Stimulated activated CD4-positive, alpha-beta T cell treated with anti-CD3 and anti-CD28 coated beads, Interleukin-4, amount 100 ng/mL, for 48 hours (primary cell): Measurements from ENCODE around the gene RNF17.
"Not testable (repeated sequence)": the region's sequence is repeated elsewhere in the genome, so short reads cannot be mapped to it uniquely, and the experiment has no call there.

ENCODE experiments used
- DNase-seq, 2 donors: peaks; one replicate each; pipeline ENCODE4 v3.0.0-alpha.2; 2020; ENCODE audit warnings: low read depth in 2 of 2

Gene RNF17

DNA sequence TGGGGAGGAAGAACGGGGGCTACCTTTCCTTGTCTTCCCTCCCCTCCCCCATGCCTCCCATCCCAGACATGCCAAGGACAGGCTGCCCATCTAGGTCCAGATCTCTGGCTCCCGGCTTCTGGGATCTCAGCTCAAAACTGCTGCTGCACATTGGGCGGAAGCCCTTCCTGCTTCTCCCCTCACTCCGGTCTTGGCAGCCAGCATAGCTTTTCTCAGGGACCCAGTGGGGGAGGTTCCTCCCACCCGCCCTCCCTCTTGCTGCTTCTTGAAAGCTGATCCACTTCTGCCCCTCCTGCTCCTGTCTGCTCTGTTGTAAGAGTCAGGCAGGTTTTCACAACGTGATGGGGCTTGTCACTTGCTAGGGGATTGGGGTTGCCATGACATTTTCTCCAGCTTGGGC, 21.7 kb upstream of the RNF17 start:
- DNase-seq: no peak

DNA sequence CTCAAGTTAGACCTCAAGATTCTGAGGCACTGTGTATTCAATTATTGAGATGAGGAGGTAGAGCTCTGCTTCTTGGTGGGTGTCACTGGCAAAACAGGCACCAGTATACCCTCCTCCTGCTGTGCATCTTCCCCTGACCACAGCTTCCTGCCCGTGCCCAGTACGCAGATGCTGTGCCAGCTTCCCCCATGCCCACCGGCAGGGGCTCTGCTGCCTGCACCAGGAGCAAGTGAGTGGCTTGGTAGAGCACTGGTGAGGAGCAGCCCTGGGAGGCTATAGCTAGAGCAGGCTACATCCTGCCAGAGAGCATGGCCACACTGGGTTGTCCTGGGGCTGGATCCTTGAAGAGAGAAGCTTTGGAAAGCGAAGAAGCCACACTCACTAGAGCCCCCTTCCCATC, 21.0 kb upstream of the RNF17 start:
- no peak for DNase-seq

- no peak for DNase-seq
Observed at GRCh38 chr13:24744247-24744646, 19.7 kb upstream of the RNF17 start.

DNA sequence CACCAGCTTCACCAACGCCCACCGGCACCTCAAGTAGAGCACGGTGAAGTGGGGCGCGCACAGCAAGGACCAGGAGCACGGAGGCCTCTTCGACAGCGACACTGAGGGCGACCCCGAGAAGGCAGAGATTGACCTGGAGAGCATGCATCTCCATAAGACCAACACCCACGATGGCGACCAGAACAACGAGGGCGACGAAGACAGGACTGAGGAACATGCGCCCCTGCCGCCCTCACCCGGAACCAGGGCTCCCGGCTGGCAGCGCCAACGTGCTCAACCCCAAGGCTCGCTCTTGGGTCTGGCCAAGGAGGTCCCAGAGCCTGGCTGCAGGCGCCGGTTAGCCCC, 18.5 kb upstream of the RNF17 start:
- DNase-seq: no peak

DNA sequence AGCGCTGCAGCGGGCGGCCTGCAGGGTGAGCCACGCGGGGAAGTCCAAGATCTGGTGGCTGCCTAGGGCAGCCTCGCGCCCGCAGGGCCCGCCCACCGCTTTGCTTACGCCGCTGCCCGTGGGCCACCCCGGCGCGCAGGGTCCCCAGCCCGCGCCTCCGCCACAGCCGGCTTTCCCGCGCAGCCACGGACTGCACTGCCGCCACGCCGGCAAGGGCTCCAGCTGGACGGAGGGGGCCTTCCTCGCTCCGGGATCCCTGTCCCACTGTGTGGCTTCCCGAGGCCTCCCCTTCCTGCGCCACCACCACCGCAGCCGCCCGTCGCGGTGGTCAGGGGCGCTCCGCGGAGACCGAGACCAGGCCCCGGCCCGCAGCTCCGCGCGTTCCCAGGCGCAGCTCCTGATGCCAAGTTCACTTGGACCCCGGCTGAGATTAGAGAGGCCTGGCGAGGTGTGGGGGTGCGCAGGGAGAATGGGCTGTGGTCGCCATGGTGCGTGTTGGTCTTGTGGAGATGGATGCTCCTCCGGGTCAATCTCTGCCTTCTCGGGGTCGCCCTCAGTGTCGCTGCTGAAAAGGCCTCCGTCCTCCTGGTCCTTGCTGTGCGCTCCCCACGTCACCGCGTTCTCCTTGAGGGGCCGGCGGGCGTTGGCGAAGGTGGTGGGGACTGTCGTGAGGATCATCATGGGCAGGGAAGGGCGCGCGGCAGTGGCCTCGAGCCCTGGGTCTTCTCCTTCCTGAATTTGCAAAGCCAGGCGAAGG, 17.9 kb upstream of the RNF17 start:
- no peak for DNase-seq

GRCh38 chr13:24746618-24747247, 17.2 kb upstream of the RNF17 start:
- no peak for DNase-seq

DNA sequence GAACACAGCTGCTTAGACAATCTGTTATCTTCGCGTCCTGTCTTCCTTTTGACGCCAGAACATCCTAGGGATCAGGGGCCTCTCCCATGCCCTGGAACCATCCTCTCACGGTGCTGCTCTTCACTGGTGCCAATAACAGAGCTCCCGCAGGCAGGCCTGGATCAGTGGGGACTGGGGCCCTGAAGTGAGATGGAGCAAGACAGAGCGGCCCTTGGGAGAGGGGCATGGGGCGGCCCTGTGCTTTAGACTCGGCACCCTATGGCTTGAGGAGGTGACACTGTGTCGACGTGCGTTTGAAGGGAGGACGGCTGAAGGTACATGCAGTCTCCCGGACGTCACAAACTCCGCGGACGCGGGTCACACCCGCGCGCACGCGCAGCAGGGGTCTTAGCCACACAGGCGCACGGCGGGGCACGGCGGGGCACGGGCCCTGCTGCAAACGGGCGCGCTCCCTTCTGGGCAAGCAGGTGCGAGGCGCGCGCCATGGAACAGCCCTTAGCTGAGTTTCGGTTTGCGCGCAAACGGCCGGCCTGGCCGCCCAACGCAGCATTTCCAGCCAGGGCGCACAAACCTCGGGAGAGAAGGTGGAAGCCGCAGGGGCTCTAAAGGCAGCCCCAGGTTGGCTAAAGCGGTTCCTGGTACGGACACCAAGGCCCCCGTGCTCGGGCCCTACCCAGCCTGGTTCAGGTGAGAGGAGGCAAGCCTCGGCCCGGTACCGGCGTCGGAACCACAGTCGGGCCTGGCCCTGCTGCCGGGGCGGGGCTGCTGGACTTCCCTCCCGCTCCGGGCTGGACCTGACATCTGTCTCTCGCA, 16.5 kb upstream of the RNF17 start:
- DNase-seq: no peak

- DNase-seq: no peak
Observed at GRCh38 chr13:24748061-24748400, 15.9 kb upstream of the RNF17 start.

DNA sequence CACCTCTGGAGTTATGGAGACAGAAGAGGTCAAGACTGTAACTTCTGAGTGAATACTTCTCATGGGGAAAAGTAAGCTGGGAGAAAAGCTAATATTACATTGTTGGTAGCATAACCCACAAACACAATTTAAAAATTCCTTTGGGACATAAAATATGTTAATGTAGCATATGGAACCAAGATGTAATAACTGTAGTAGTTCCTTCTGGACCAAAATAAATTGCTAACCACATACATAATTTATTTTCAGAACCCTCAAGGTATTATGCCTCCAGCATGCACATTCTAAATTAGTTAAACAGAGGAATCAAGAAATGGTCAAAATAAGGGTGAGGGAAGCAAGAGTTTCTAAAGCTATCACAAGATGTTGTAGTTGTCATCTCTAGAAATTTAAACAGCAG, 4.8 kb upstream of the RNF17 start:
- no peak for DNase-seq

DNA sequence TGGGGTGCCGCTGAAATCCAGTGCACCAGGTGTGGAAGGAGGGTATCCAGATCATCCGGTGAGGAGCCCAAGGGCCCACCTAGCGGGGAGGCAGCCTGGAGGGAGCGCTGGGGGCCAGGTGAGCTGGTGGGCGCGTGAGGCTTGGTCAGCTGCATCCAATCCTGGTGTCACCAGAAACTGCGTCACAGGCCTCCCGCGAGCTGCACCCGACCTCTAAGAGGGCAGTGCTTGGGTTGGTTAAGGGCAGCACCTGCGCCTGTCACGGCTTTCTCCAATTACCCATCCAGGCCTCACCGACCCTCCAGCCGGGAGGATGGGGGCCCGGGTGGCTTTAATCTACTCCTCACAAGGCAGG, 284 bp downstream of the RNF17 start:
- DNase-seq: no peak

- no peak for DNase-seq
Observed at GRCh38 chr13:24777171-24777570, 13.2 kb downstream of the RNF17 start.

GRCh38 chr13:24784319-24784718, 20.4 kb downstream of the RNF17 start:
- DNase-seq: no peak

- DNase-seq: no peak
Observed at GRCh38 chr13:24788538-24788937, 24.6 kb downstream of the RNF17 start.

DNA sequence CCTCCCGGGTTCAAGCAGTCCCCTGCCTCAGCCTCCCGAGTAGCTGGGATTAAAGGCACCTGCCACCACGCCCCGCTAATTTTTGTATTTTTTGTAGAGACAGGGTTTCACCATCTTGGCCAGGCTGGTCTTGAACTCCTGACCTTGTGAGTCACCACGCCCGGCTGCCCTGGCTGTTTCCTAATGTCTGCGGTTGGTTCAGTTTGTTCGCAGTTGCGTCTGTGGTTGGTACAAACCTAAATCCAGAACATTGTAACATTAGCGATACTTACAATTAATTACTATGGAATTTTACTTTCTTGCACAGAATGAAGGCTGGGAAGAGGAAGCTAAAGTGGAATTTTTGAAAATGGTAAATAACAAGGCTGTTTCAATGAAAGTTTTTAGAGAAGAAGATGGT, 38.1 kb downstream of the RNF17 start:
- DNase-seq: no peak

DNA sequence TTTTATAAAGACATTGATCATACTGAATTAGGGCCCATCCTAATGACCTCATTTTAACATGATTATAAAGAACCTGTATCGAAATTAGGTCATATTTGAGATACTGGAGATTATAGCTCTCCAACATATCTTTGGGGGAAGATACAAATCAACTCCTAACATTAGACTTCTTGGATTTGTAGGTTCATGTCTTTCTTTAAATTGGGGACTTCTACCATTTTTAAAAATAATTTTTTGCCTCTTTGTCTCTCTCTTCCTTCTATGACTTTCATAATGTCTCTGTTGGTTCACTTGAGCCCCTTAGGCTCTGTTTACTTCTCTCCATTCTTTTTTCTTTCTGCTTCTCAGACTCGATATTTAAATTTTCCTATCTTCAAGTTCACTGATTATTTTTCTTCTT, 57.2 kb downstream of the RNF17 start:
- DNase-seq: no peak

- no peak for DNase-seq
Observed at GRCh38 chr13:24822640-24823039, 58.7 kb downstream of the RNF17 start.

- not testable (repeated sequence) for DNase-seq
Observed at GRCh38 chr13:24823122-24823710, 59.2 kb downstream of the RNF17 start.

DNA sequence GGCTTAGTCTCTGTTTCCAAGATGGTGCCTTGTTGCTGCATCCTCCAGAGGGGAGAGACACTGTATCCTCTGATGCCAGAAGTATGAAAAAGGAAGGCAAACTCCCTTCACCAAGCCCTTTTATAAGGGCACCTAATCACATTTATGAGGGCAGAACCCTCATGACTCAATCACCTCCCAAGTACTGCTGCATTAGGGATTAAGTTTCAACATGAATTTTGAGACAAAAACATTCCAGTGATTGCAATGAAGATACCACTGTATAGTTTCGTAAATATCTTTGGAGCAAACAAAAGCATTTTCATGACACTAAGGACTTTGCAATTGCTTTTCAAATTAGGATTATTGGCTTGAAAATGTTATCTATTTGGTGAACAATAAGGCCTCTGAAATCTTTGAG, 63.8 kb downstream of the RNF17 start:
- no peak for DNase-seq

DNA sequence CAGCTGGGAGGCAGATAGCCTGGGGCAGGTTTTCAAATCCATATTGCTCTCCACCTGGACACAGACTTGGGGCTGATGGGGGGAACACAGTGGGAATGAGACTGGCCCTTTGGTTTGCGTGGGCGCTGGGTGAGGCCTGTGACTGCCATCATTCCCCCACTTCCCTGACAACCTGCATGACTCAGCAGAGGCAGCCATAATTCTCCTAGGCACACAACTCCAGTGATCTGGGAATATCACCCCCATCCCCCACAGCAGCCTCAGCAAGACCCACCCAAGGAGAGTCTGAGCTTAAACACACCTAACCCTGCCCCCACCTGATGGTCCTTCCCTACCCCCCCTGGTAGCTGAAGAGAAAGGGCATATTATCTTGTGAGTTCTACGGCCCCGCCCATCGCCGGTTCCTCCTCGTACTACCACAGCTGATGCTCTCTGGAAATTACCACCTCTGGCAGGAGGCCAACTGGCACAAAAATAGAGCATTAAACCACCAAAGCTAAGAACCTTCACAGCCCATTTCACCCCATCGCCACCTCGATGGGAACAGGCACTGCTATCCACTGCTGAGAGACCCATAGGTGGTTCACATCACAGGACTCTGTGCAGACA, 71.0 kb downstream of the RNF17 start:
- DNase-seq: no peak

DNA sequence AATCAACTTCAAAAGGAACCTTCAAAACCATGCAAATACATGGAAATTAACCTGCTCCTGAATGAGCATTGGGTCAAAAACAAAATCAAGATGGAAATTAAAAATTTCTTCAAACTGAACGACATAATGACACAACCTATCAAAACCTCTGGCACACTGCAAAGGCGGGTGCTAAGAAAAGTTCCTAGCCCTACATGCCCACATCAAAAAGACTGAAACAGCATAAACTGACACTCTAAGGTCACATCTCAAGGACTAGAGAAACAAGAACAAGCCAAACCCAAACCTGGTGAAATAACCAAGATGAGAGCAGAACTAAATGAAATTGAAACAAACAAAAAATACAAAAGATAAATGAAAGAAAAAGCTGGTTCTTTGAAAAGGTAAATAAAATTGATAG, 73.6 kb downstream of the RNF17 start:
- DNase-seq: not testable (repeated sequence)

- DNase-seq: no peak
Observed at GRCh38 chr13:24842549-24843274, 78.7 kb downstream of the RNF17 start.

DNA sequence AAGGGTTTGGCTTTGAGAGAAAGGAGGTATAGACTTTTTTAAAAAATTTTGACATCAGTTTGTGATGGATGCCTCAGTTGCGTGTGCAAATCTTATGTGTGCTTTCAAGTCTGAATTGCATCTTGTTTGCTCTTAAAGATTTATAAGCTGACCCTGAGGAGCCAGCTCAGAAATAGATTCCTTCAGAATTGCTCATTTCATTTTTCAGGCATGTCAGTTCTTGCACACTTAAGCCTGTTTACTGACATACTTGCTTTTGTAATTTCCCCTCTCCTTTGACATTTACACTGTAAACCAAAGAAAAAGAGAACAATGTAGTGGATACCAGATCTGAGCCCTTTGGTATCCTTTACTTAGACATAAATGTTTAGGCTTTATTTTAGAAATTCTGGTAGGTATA, 87.6 kb downstream of the RNF17 start:
- DNase-seq: no peak
